ENCODE data around the gene EDEM2.

The EDEM2 gene

GRCh38 chr20:35146299-35146919 lies 727 bp downstream of the EDEM2 start:
- DNase-seq (ENCODE audit: low read depth): no peak
- H3K4me3 ChIP-seq (ENCODE audit: low read length): peak overlapping the region; percentile 80
- peak; percentile 11 for TF ChIP-seq CTCF (conservative IDR thresholded peaks at IDR 0.05; ENCODE audit: low read depth, low read length)

DNA sequence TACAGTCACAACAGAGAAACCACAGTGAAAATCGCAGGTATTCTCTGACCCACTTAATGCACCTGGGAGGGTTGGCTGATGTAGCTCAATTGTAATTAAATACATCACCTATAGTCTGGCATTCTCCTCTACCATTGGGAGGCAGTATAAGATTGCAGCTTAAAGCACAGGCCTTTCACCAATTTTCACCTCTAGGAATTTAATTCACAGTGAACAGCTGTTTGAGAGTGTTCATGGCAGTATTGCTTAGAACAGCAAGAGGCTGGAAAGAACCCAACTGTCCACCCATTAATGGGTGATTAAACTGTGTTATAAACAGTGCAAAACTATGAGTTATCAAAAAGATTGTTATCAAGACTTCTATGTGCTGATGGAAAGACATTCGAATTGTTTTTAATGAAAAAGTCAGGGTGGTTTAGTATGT lies 2.0 kb downstream of the EDEM2 start:
- H3K4me3 ChIP-seq (ENCODE audit: low read length): no peak overlapping the region
- peak; percentile 38 for DNase-seq (ENCODE audit: low read depth)
- peak; percentile 87 for TF ChIP-seq CTCF (conservative IDR thresholded peaks at IDR 0.05; ENCODE audit: low read depth, low read length)

GRCh38 chr20:35144694-35145093 lies 2.4 kb downstream of the EDEM2 start:
- TF ChIP-seq CTCF (conservative IDR thresholded peaks at IDR 0.05; ENCODE audit: low read depth, low read length): no peak
- DNase-seq (ENCODE audit: low read depth): no peak
- H3K4me3 ChIP-seq (ENCODE audit: low read length): no peak overlapping the region

DNA sequence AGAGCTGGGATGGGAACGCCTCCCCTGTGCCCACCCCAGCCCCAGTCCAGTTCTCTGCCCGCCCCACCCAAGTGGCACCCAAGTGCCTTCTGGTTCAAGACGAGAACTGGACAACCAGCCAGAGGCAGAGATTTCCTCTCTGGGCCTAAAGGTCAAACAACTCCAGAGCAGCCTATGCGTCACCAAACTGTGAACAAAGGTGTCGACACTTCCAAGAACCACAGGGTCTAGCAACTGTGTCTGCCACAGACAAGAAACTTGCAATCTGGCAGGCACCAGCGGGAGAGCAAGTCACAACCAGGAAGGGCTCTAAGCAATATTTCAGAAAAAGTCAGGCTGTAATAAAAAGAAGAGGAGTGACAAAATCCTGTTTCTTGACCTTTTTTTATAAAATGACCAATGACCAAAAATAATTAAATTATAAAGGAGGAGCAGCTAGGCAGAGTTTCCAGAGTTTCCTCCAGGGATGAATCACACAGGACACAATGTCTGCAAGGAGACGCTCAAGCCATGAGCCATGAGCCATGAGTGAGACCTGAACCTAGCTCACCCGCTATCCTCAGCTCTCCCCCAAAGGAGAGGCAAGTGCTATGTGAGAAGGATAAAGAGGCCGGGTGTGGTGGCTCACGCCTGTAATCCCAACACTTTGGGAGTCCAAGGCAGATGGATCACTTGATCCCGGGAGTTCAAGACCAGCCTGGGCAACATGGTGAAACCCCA lies 11.1 kb downstream of the EDEM2 start:
- no peak for DNase-seq (ENCODE audit: low read depth)
- TF ChIP-seq CTCF (conservative IDR thresholded peaks at IDR 0.05; ENCODE audit: low read depth, low read length): no peak
- no peak overlapping the region for H3K4me3 ChIP-seq (ENCODE audit: low read length)

- no peak overlapping the region for H3K4me3 ChIP-seq (ENCODE audit: low read length)
- TF ChIP-seq CTCF (conservative IDR thresholded peaks at IDR 0.05; ENCODE audit: low read depth, low read length): no peak
- DNase-seq (ENCODE audit: low read depth): no peak
Measured at GRCh38 chr20:35134880-35135279, 12.3 kb downstream of the EDEM2 start.

- DNase-seq (ENCODE audit: low read depth): no peak
- H3K4me3 ChIP-seq (ENCODE audit: low read length): no peak overlapping the region
- TF ChIP-seq CTCF (conservative IDR thresholded peaks at IDR 0.05; ENCODE audit: low read depth, low read length): no peak
Measured at GRCh38 chr20:35134472-35134871, 12.7 kb downstream of the EDEM2 start.

GRCh38 chr20:35133735-35134134 lies 13.4 kb downstream of the EDEM2 start:
- H3K4me3 ChIP-seq (ENCODE audit: low read length): no peak overlapping the region
- DNase-seq (ENCODE audit: low read depth): no peak
- TF ChIP-seq CTCF (conservative IDR thresholded peaks at IDR 0.05; ENCODE audit: low read depth, low read length): no peak

Data from retinal pigment epithelial cell (primary cell).